T-helper 17 cell (primary cell): Measurements from ENCODE around the gene EXOC4. TPM values are rescaled to one million over a fixed set of nuclear protein-coding genes. Genes with fewer than 3 reads are reported as not detected.

ENCODE experiments used
- ATAC-seq: fragments of 150-1000 bp; cut with Tn5 transposase; 2 replicates; pipeline ENCODE4 v1.10.0; 2021; ENCODE audit warnings: mild to moderate bottlenecking, moderate library complexity
- DNase-seq, 3 donors: peaks; one replicate each; pipeline versions ENCODE4 v3.0.0 to v3.0.0-alpha.2; 2020 to 2021
- H3K9me3 ChIP-seq: one replicate; pipeline ENCODE4 v1.7.0; 2013; ENCODE audit warnings: low read length, mild to moderate bottlenecking; ENCODE audit not compliant: control insufficient read depth, poor library complexity, severe bottlenecking
- H3K27ac Mint-ChIP-seq: one replicate; pipeline ENCODE4 v1.8.0; 2022; ENCODE audit warnings: mild to moderate bottlenecking, moderate library complexity, mixed read lengths
- H3K27me3 Mint-ChIP-seq: one replicate; pipeline ENCODE4 v1.8.0; 2022; ENCODE audit warnings: mixed read lengths
- H3K36me3 Mint-ChIP-seq: one replicate; pipeline ENCODE4 v1.8.0; 2022; ENCODE audit warnings: low read depth, mixed read lengths
- H3K4me1 Mint-ChIP-seq: one replicate; pipeline ENCODE4 v1.8.0; 2022; ENCODE audit warnings: mild to moderate bottlenecking, mixed read lengths
- H3K4me3 Mint-ChIP-seq: one replicate; pipeline ENCODE4 v1.8.0; 2022; ENCODE audit warnings: mild to moderate bottlenecking, moderate library complexity, mixed read lengths
- total RNA-seq, 4 donors: library from RNA in 2 of 4; stranded (reverse) in 2 of 4; gene quantifications; one replicate each; pipeline ENCODE4 v1.2.3 and lab custom pipeline; 2022 to 2026

The EXOC4 gene
- total RNA-seq, 2 donors from 2014 or later = 88.8 to 96.6 TPM

- H3K9me3 ChIP-seq = peaks cover 5% of the 10 kb centered on the region
- no peak overlapping the region for H3K4me3 Mint-ChIP-seq
- no peak for ATAC-seq
- H3K27ac Mint-ChIP-seq = no peak overlapping the region
- no peaks in the 10 kb centered on the region for H3K4me1 Mint-ChIP-seq
- no peaks in the 10 kb centered on the region for H3K27me3 Mint-ChIP-seq
- peaks cover 8% of the 10 kb centered on the region for H3K36me3 Mint-ChIP-seq
- DNase-seq = no peak
Measured at GRCh38 chr7:133344275-133344674, 91.4 kb downstream of the EXOC4 start.

DNA sequence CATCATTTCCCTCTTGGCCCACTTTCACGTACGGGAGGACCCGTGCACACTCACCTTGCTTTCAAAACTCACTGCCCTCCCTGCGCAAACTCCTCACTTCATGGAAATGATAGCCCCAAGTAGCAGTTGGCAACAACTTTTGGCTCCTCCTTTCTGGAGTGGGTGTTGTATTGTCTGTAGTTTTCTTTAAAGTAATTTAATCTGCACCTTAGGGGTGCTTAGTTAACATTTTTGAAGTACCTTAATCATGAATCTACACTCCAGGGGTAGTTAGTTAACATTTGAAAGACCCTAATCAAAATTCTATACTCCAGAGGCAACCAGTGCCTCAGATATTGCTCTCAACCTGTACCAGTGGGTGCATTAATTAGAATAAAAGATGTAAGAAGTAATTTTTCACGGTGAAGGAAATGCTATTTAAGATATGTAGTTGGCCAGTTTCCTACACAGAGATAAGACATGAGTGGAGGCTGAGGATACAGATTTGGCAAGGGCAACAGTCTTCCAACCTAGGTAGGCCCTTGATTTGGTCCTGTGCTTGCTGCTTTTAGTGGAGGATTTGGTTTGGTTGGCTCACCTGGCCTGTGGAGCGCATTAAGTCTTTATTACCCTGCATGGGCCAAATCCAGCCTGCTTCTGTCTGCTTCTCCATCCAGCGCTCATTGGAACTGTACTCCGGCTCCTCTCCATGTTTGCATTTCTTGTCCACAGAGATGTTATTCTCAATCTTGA lies 93.0 kb downstream of the EXOC4 start:
- no peak for ATAC-seq
- Mint-ChIP-seq H3K27me3 (no peaks in the 10 kb centered on the region), H3K36me3 (peaks cover 6% of the 10 kb centered on the region)

GRCh38 chr7:133348250-133348649 lies 95.4 kb downstream of the EXOC4 start:
- H3K9me3 ChIP-seq = no peaks in the 10 kb centered on the region
- no peak for DNase-seq
- peaks cover 4% of the 10 kb centered on the region for H3K36me3 Mint-ChIP-seq
- H3K27me3 Mint-ChIP-seq = no peaks in the 10 kb centered on the region
- H3K4me1 Mint-ChIP-seq = no peaks in the 10 kb centered on the region
- no peak overlapping the region for H3K27ac Mint-ChIP-seq
- no peak for ATAC-seq
- no peak overlapping the region for H3K4me3 Mint-ChIP-seq

More for the DNA sequence above, 93.0 kb downstream of the EXOC4 start:
- no peak for DNase-seq
- H3K9me3 ChIP-seq = no peaks in the 10 kb centered on the region
- Mint-ChIP-seq H3K4me1 (no peaks in the 10 kb centered on the region), H3K27ac (no peak overlapping the region), H3K4me3 (no peak overlapping the region)

DNA sequence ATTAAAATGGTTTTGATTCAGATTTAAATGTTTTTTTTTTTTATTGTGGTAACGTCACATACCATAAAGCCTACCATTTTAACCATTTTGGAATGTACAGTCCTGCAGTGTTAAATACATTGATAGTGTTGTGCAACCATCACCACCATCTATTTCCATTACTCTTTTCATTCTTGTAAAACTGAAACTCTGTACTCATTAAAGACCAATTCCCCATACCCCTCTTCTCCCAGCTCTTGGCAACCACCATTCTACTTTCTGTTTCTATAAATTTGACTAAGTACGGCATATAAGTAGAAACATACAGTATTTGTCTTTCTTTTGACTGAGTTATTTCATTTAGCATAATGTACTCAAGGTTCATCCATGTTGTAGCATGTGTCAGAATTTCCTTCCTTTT lies 96.2 kb downstream of the EXOC4 start:
- no peaks in the 10 kb centered on the region for H3K27me3 Mint-ChIP-seq
- no peaks in the 10 kb centered on the region for H3K4me1 Mint-ChIP-seq
- no peak overlapping the region for H3K27ac Mint-ChIP-seq
- no peak overlapping the region for H3K4me3 Mint-ChIP-seq
- DNase-seq = no peak
- no peaks in the 10 kb centered on the region for H3K9me3 ChIP-seq
- peaks cover 4% of the 10 kb centered on the region for H3K36me3 Mint-ChIP-seq
- ATAC-seq = no peak

GRCh38 chr7:133352430-133352829 lies 99.6 kb downstream of the EXOC4 start:
- Mint-ChIP-seq H3K4me1 (no peaks in the 10 kb centered on the region), H3K4me3 (no peak overlapping the region), H3K36me3 (peaks cover 6% of the 10 kb centered on the region), H3K27me3 (no peaks in the 10 kb centered on the region), H3K27ac (no peak overlapping the region)
- H3K9me3 ChIP-seq = no peaks in the 10 kb centered on the region
- ATAC-seq (no peak), DNase-seq (no peak)

DNA sequence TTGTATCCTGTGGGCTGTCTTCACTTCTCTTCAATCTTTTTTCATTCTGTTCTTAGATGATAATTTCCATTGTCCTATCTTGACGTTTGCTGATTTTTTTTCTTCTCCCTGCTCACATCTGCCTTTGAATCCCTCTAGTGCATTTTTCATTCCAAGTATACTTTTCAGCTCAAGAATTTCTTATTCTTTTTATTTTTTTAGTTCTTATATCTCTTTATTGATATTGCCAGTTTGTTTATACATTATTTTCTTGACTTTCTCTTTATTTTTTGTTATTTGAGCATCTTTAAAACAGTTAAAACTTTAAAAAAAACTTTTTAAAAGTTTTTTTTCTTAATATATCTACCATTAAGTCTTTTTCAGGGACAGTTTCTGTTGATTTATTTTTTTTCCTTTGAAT lies 100.9 kb downstream of the EXOC4 start:
- no peak overlapping the region for H3K27ac Mint-ChIP-seq
- H3K4me3 Mint-ChIP-seq = no peak overlapping the region
- DNase-seq (no peak), ATAC-seq (no peak)
- H3K36me3 Mint-ChIP-seq = peaks cover 9% of the 10 kb centered on the region
- H3K9me3 ChIP-seq = no peaks in the 10 kb centered on the region
- H3K27me3 Mint-ChIP-seq = no peaks in the 10 kb centered on the region
- H3K4me1 Mint-ChIP-seq = no peaks in the 10 kb centered on the region

DNA sequence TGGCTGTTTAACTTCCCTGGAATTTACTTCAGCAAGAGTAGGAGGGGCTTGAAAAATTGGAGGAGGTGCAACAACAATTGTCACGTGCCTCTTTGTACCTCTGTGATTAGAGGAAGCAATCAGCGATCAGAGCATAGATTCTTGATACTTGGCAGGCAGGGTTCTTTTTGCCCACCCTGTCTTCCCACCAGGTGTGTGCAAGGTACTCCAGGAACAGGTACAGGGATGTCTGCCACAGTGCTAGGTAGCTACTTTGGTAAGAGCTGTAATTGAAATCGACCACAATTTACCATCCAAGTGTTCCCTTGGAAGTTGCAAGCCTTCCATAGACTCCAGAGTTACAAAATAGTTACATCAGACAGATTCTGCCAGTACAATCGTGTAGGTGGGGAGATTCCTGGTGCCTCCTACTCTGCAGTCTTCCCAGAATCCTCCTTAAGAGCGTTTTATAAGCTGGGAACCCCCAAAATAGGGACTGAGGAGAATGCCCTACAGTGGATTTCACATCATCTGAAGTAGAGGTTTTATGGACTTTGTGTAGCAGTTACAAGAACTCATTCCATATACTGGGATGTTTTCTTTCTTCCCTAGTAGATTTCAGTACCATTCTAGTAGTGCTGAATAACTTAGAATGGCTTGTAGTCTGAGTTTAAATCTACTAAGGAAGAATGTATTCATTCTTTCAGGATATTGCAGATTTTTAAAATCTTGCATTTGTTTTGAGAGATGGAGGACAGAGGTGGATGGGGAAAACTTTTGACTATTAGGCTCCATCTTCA lies 101.9 kb downstream of the EXOC4 start:
- no peaks in the 10 kb centered on the region for H3K4me1 Mint-ChIP-seq
- no peak overlapping the region for H3K27ac Mint-ChIP-seq
- DNase-seq (no peak), ATAC-seq (no peak)
- peaks cover 7% of the 10 kb centered on the region for H3K36me3 Mint-ChIP-seq
- H3K9me3 ChIP-seq = no peaks in the 10 kb centered on the region
- H3K27me3 Mint-ChIP-seq = no peaks in the 10 kb centered on the region
- no peak overlapping the region for H3K4me3 Mint-ChIP-seq

- no peaks in the 10 kb centered on the region for H3K4me1 Mint-ChIP-seq
- H3K27me3 Mint-ChIP-seq = no peaks in the 10 kb centered on the region
- ATAC-seq (no peak), DNase-seq (no peak)
- no peaks in the 10 kb centered on the region for H3K9me3 ChIP-seq
- no peak overlapping the region for H3K4me3 Mint-ChIP-seq
- no peak overlapping the region for H3K27ac Mint-ChIP-seq
- peaks cover 9% of the 10 kb centered on the region for H3K36me3 Mint-ChIP-seq
Measured at GRCh38 chr7:133355325-133355708, 102.4 kb downstream of the EXOC4 start.

GRCh38 chr7:133355822-133356221 lies 102.9 kb downstream of the EXOC4 start:
- no peak overlapping the region for H3K27ac Mint-ChIP-seq
- H3K4me1 Mint-ChIP-seq = no peaks in the 10 kb centered on the region
- peaks cover 9% of the 10 kb centered on the region for H3K36me3 Mint-ChIP-seq
- H3K4me3 Mint-ChIP-seq = no peak overlapping the region
- DNase-seq (no peak), ATAC-seq (no peak)
- no peaks in the 10 kb centered on the region for H3K27me3 Mint-ChIP-seq
- no peaks in the 10 kb centered on the region for H3K9me3 ChIP-seq

DNA sequence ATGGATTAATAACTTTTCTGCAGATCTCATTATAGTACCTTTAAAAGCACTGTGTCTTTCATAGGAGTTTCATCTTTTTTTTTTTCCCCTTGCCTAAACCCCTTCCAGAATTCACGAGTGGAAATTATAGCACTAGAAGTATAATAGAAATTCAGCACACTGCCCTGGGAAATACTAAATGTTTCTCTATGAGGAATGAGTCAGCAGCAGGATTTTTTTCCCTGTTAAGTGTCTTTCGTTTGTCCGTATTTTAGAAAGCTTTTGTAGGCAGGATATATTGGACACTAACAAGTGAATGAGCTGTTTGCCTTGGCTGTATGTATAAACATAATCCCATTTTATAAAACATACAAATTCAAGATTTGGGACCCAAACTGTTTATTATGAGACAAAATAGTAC lies 105.8 kb downstream of the EXOC4 start:
- peaks cover 10% of the 10 kb centered on the region for H3K36me3 Mint-ChIP-seq
- H3K27ac Mint-ChIP-seq = no peak overlapping the region
- no peaks in the 10 kb centered on the region for H3K9me3 ChIP-seq
- no peaks in the 10 kb centered on the region for H3K27me3 Mint-ChIP-seq
- H3K4me3 Mint-ChIP-seq = no peak overlapping the region
- ATAC-seq (no peak), DNase-seq (no peak)
- H3K4me1 Mint-ChIP-seq = no peaks in the 10 kb centered on the region

DNA sequence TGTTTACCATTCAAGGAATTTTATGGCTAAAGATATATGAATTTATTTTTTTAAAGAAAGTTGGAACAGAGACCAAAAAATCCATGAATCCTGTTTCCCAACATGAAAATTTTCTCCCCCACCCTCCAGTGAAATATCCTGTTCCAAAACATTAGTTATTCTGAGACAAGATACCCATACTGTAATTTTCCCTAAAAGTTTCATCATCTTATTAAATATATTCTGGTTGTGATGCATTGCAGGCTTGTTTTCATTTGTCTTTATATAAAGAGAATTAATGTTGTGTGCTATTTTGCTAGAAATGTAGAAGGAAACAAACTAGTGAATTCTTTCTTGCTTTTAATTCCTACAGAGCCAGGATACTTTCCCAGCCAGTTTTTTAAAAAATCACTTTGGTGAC lies 106.6 kb downstream of the EXOC4 start:
- DNase-seq (no peak), ATAC-seq (no peak)
- H3K4me1 Mint-ChIP-seq = no peaks in the 10 kb centered on the region
- no peaks in the 10 kb centered on the region for H3K9me3 ChIP-seq
- H3K27me3 Mint-ChIP-seq = no peaks in the 10 kb centered on the region
- H3K4me3 Mint-ChIP-seq = no peak overlapping the region
- peaks cover 10% of the 10 kb centered on the region for H3K36me3 Mint-ChIP-seq
- no peak overlapping the region for H3K27ac Mint-ChIP-seq

GRCh38 chr7:133360201-133360600 lies 107.3 kb downstream of the EXOC4 start:
- Mint-ChIP-seq H3K36me3 (peaks cover 10% of the 10 kb centered on the region), H3K27ac (no peak overlapping the region), H3K4me3 (no peak overlapping the region), H3K4me1 (peaks cover 2% of the 10 kb centered on the region), H3K27me3 (no peaks in the 10 kb centered on the region)
- ATAC-seq (no peak), DNase-seq (no peak)
- H3K9me3 ChIP-seq = no peaks in the 10 kb centered on the region

- no peak for ATAC-seq
- Mint-ChIP-seq H3K27ac (no peak overlapping the region), H3K27me3 (no peaks in the 10 kb centered on the region), H3K4me3 (no peak overlapping the region), H3K4me1 (peaks cover 3% of the 10 kb centered on the region), H3K36me3 (peaks cover 8% of the 10 kb centered on the region)
- DNase-seq = no peak
- no peaks in the 10 kb centered on the region for H3K9me3 ChIP-seq
Measured at GRCh38 chr7:133361806-133362205, 108.9 kb downstream of the EXOC4 start.
